ENCODE results near the gene NTN1. TPM values are rescaled to one million over a fixed set of nuclear protein-coding genes. Genes with fewer than 3 reads are reported as not detected.

Gene NTN1
- total RNA-seq, 1 donor from 2014 or later = 60.3 TPM

GRCh38 chr17:9261081-9262012, 240.0 kb downstream of the NTN1 start:
- intact Hi-C loops (cut with micrococcal nuclease) = no loop called here
- Histone ChIP-seq H3K27me3 (ENCODE audit: low read depth) (no peaks in the 10 kb centered on the region), H3K27ac (replicated peaks) (no peak overlapping the region), H3K36me3 (no peaks in the 10 kb centered on the region), H3K4me3 (no peak overlapping the region), H3K4me1 (peaks cover 42% of the 10 kb centered on the region), H3K9me3 (replicated peaks) (peaks cover 6% of the 10 kb centered on the region)
- no peak for TF ChIP-seq CTCF (IDR thresholded peaks at IDR 0.05; ENCODE audit: borderline replicate concordance)
- no peak for DNase-seq

- TF ChIP-seq CTCF (IDR thresholded peaks at IDR 0.05; ENCODE audit: borderline replicate concordance) = no peak
- DNase-seq = no peak
- peaks cover 6% of the 10 kb centered on the region for H3K9me3 ChIP-seq (replicated peaks)
- H3K27me3 ChIP-seq (ENCODE audit: low read depth) = no peaks in the 10 kb centered on the region
- H3K4me1 ChIP-seq = peaks cover 10% of the 10 kb centered on the region
- no peak overlapping the region for H3K27ac ChIP-seq (replicated peaks)
- intact Hi-C loops (cut with micrococcal nuclease) = no loop called here
- H3K36me3 ChIP-seq = no peaks in the 10 kb centered on the region
- H3K4me3 ChIP-seq = no peak overlapping the region
Measured at GRCh38 chr17:9266031-9266680, 244.8 kb downstream of the NTN1 start.

- H3K4me3 ChIP-seq = no peak overlapping the region
- no peak for DNase-seq
- no peak overlapping the region for H3K27ac ChIP-seq (replicated peaks)
- no peak for TF ChIP-seq CTCF (IDR thresholded peaks at IDR 0.05; ENCODE audit: borderline replicate concordance)
- H3K4me1 ChIP-seq = peaks cover 5% of the 10 kb centered on the region
- intact Hi-C loops (cut with micrococcal nuclease) = no loop called here
- H3K36me3 ChIP-seq = no peaks in the 10 kb centered on the region
- H3K9me3 ChIP-seq (replicated peaks) = peaks cover 6% of the 10 kb centered on the region
- no peaks in the 10 kb centered on the region for H3K27me3 ChIP-seq (ENCODE audit: low read depth)
Measured at GRCh38 chr17:9266697-9267117, 245.4 kb downstream of the NTN1 start.

GRCh38 chr17:9268546-9268945, 247.2 kb downstream of the NTN1 start:
- no peak for TF ChIP-seq CTCF (IDR thresholded peaks at IDR 0.05; ENCODE audit: borderline replicate concordance)
- Histone ChIP-seq H3K36me3 (no peaks in the 10 kb centered on the region), H3K4me1 (no peaks in the 10 kb centered on the region), H3K27ac (replicated peaks) (no peak overlapping the region), H3K27me3 (ENCODE audit: low read depth) (no peaks in the 10 kb centered on the region), H3K9me3 (replicated peaks) (peaks cover 6% of the 10 kb centered on the region), H3K4me3 (no peak overlapping the region)
- no peak for DNase-seq
- intact Hi-C loops (cut with micrococcal nuclease) = no loop called here

GRCh38 chr17:9269350-9270035, 248.2 kb downstream of the NTN1 start:
- Histone ChIP-seq H3K9me3 (replicated peaks) (no peaks in the 10 kb centered on the region), H3K36me3 (no peaks in the 10 kb centered on the region), H3K27ac (replicated peaks) (no peak overlapping the region), H3K4me3 (no peak overlapping the region), H3K4me1 (no peaks in the 10 kb centered on the region), H3K27me3 (ENCODE audit: low read depth) (no peaks in the 10 kb centered on the region)
- no peak for TF ChIP-seq CTCF (IDR thresholded peaks at IDR 0.05; ENCODE audit: borderline replicate concordance)
- intact Hi-C loops (cut with micrococcal nuclease) = no loop called here
- DNase-seq = no peak

All from left ventricle myocardium inferior (tissue), 1 donor.